ENCODE measurements around the gene PRDM5.

DNA sequence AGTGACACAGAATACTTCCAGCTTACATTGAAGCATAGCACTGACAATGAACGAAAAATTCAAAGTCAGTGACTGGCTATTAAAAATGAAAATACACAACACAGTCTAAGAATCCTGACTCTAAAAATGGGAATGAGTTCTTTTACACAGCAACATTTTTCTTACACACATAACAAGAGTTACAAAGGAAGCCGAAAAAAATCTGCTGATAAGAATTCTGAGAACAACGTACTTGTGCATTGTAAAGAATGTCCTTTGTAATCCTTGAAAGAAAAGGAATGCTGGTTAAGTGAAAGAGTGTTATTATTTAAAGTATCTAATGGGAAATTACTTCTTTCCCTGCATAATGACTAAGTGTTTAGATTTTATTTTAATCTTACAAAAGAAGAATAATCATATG lies 199.4 kb downstream of the PRDM5 start:
- TF ChIP-seq, protein P1, sequence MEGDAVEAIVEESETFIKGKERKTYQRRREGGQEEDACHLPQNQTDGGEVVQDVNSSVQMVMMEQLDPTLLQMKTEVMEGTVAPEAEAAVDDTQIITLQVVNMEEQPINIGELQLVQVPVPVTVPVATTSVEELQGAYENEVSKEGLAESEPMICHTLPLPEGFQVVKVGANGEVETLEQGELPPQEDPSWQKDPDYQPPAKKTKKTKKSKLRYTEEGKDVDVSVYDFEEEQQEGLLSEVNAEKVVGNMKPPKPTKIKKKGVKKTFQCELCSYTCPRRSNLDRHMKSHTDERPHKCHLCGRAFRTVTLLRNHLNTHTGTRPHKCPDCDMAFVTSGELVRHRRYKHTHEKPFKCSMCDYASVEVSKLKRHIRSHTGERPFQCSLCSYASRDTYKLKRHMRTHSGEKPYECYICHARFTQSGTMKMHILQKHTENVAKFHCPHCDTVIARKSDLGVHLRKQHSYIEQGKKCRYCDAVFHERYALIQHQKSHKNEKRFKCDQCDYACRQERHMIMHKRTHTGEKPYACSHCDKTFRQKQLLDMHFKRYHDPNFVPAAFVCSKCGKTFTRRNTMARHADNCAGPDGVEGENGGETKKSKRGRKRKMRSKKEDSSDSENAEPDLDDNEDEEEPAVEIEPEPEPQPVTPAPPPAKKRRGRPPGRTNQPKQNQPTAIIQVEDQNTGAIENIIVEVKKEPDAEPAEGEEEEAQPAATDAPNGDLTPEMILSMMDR (conservative IDR thresholded peaks at IDR 0.05 in 1 of 2, IDR thresholded peaks at IDR 0.05 in 1 of 2; ENCODE audit: low read depth in 1 of 2, low read length in 2 of 2), result no peak
- no peak for TF ChIP-seq EZH2 (IDR thresholded peaks at IDR 0.05; ENCODE audit: low read length, missing control alignments)

Data from fibroblast of lung (primary cell).